Caco-2 (cell line): ENCODE results near the gene TMEM190. TPM values are rescaled to one million over a fixed set of nuclear protein-coding genes. Genes with fewer than 3 reads are reported as not detected.
A peak's percentile ranks its signal among the peaks of the same experiment; 100 is the strongest.

Experiments used
- BruUV-seq: library from RNA; stranded (reverse); fragments of 400-500 nt; replicated peaks from 2 replicates; lab custom pipeline; 2021; lab: Mats Ljungman, UMichigan
- CTCF ChIA-PET: fragments of 300-600 bp; sonication (Branson Sonifier 250); formaldehyde crosslinking; loops from one replicate; lab custom pipeline; 2022; ENCODE audit warnings: antibody characterized with exemption; lab: Charles Lee
- POLR2A ChIA-PET: fragments of 300-600 bp; sonication (Branson Sonifier 250); formaldehyde crosslinking; loops from one replicate; lab custom pipeline; 2022; ENCODE audit warnings: antibody characterized with exemption; lab: Charles Lee
- DNase-seq, 2 experiments: peaks; one replicate each; pipeline versions ENCODE4 v3.0.0 to v3.0.0-alpha.2; 2020 to 2022
- H3K27me3 ChIP-seq: replicated peaks from 2 replicates; pipeline ENCODE4 v1.6.0; 2011; ENCODE audit warnings: low read length; ENCODE audit not compliant: control insufficient read depth, insufficient read depth
- H3K36me3 ChIP-seq: 2 replicates; pipeline ENCODE4 v1.5.1; 2011; ENCODE audit warnings: low read length; ENCODE audit not compliant: control insufficient read depth, insufficient read depth
- H3K4me1 ChIP-seq: fragments of 250-450 bp; sonication (Bioruptor Pico); 2 replicates; pipeline ENCODE4 v1.5.1; 2020; ENCODE audit warnings: mild to moderate bottlenecking
- H3K4me3 ChIP-seq: 2 replicates; pipeline ENCODE4 v1.5.1; 2011; ENCODE audit warnings: low read depth, mild to moderate bottlenecking, control low read depth, low read length
- H3K9me3 ChIP-seq: fragments of 250-450 bp; sonication (Bioruptor Pico); 2 replicates; pipeline ENCODE4 v1.5.1; 2020; ENCODE audit warnings: mild to moderate bottlenecking, moderate library complexity
- H3K27ac Mint-ChIP-seq: one replicate; pipeline ENCODE4 v1.8.0; 2022; ENCODE audit warnings: mixed read lengths; ENCODE audit not compliant: unreplicated experiment
- H3K27me3 Mint-ChIP-seq: one replicate; pipeline ENCODE4 v1.8.0; 2022; ENCODE audit warnings: mixed read lengths; ENCODE audit not compliant: insufficient read depth, unreplicated experiment
- H3K36me3 Mint-ChIP-seq: one replicate; pipeline ENCODE4 v1.8.0; 2022; ENCODE audit warnings: mild to moderate bottlenecking, mixed read lengths; ENCODE audit not compliant: insufficient read depth, unreplicated experiment
- H3K4me1 Mint-ChIP-seq: one replicate; pipeline ENCODE4 v1.8.0; 2022; ENCODE audit warnings: low read depth, mixed read lengths; ENCODE audit not compliant: unreplicated experiment
- H3K4me3 Mint-ChIP-seq: one replicate; pipeline ENCODE4 v1.8.0; 2022; ENCODE audit warnings: mild to moderate bottlenecking, moderate library complexity, mixed read lengths; ENCODE audit not compliant: unreplicated experiment
- H3K9me3 Mint-ChIP-seq: one replicate; pipeline ENCODE4 v1.8.0; 2022; ENCODE audit warnings: mixed read lengths; ENCODE audit not compliant: unreplicated experiment
- CTCF ChIP-seq, 2 experiments: fragments of 200-600 bp in 1 of 2; IDR thresholded peaks; 1 replicate in 1 of 2; 2 replicates in 1 of 2; pipeline versions ENCODE4 v1.5.1 to v1.8.0; 2011 to 2022; ENCODE audit warnings: antibody characterized with exemption in 1 of 2, control low read depth in 1 of 2, inconsistent platforms in 1 of 2, low read depth in 1 of 2, low read length in 1 of 2, mild to moderate bottlenecking in 1 of 2, moderate library complexity in 1 of 2; ENCODE audit not compliant: insufficient read depth in 1 of 2, severe bottlenecking in 1 of 2, unreplicated experiment in 1 of 2
- intact Hi-C: fragments of 100-400 bp; cut with micrococcal nuclease; formaldehyde crosslinking; loops from one replicate; pipeline ENCODE4 v1.10.0; 2022; ENCODE audit not compliant: unreplicated experiment
- total RNA-seq: library from RNA; stranded (reverse); gene quantifications from 2 replicates; pipeline ENCODE4 v1.2.3, GENCODE V29; 2022

TMEM190 gene
- total RNA-seq, 1 experiment from 2014 or later: not detected

GRCh38 chr19:55339889-55340783 is 36.5 kb upstream of the TMEM190 start:
- Mint-ChIP-seq H3K4me3 (peak overlapping the region; percentile 91), H3K27ac (peak overlapping the region; percentile 95), H3K9me3 (no peaks in the 10 kb centered on the region), H3K27me3 (no peaks in the 10 kb centered on the region), H3K36me3 (peaks cover 33% of the 10 kb centered on the region), H3K4me1 (peaks cover 14% of the 10 kb centered on the region)
- CTCF ChIA-PET: interaction anchor here (0.5 to 1.8 kb wide), 22 partner anchors 8 to 314 kb away, joined by 3 to 30 read pairs (median 4); partner anchors contain the start of genes HSPBP1, ISOC2, PPP6R1 and SYT5
- peak; percentile 41 to 51 for DNase-seq
- TSS peak; percentile 40 for BruUV-seq
- Histone ChIP-seq H3K27me3 (no peaks in the 10 kb centered on the region), H3K9me3 (no peaks in the 10 kb centered on the region), H3K4me1 (peaks cover 10% of the 10 kb centered on the region; the same call in 1 of the 2 replicates), H3K36me3 (peaks cover 3% of the 10 kb centered on the region; the same call in 1 of the 2 replicates), H3K4me3 (peak overlapping the region; percentile 67)
- POLR2A ChIA-PET: interaction anchor here (0.6 to 1.8 kb wide), 27 partner anchors 9 to 314 kb away, joined by 3 to 29 read pairs (median 6); partner anchors contain the start of genes DNAAF3, FIZ1, HSPBP1 and ISOC2
- intact Hi-C loops: loop anchor here (1.0 to 2.0 kb wide), 7 partner anchors 14 to 174 kb away; partner anchors contain the start of genes COX6B2, DNAAF3, HSPBP1 and PPP6R1
- TF ChIP-seq CTCF (IDR thresholded peaks at IDR 0.05; ENCODE audit: insufficient read depth in 1 of 2, low read depth in 1 of 2, low read length in 1 of 2, severe bottlenecking in 1 of 2, unreplicated experiment in 1 of 2): no peak

GRCh38 chr19:55340784-55341147 is 35.9 kb upstream of the TMEM190 start:
- peaks cover 39% of the 10 kb centered on the region for H3K36me3 Mint-ChIP-seq
- POLR2A ChIA-PET: interaction anchor here (0.6 kb wide), 1 partner anchor 289 kb away, joined by 3 read pairs; no protein-coding TSS in a partner anchor
- peak overlapping the region; percentile 67 for H3K4me3 ChIP-seq
- no peaks in the 10 kb centered on the region for H3K27me3 ChIP-seq
- H3K4me3 Mint-ChIP-seq: peak overlapping the region; percentile 91
- intact Hi-C loops: no loop called here
- CTCF ChIA-PET: interaction anchor here (0.5 kb wide), 1 partner anchor 13 kb away, joined by 3 read pairs; no protein-coding TSS in a partner anchor
- DNase-seq: peak in 1 of 2 experiments; percentile 48
- peaks cover 3% of the 10 kb centered on the region; the same call in 1 of the 2 replicates for H3K36me3 ChIP-seq
- H3K27me3 Mint-ChIP-seq: no peaks in the 10 kb centered on the region
- H3K9me3 ChIP-seq: no peaks in the 10 kb centered on the region
- peak in 1 of 2 experiments; percentile 36 for TF ChIP-seq CTCF (IDR thresholded peaks at IDR 0.05; ENCODE audit: insufficient read depth in 1 of 2, low read depth in 1 of 2, low read length in 1 of 2, severe bottlenecking in 1 of 2, unreplicated experiment in 1 of 2)
- no TSS peak for BruUV-seq
- peaks cover 10% of the 10 kb centered on the region; the same call in 1 of the 2 replicates for H3K4me1 ChIP-seq
- H3K4me1 Mint-ChIP-seq: peaks cover 14% of the 10 kb centered on the region
- no peaks in the 10 kb centered on the region for H3K9me3 Mint-ChIP-seq
- H3K27ac Mint-ChIP-seq: peak overlapping the region; percentile 95

GRCh38 chr19:55341171-55341588 is 35.4 kb upstream of the TMEM190 start:
- no TSS peak for BruUV-seq
- Histone ChIP-seq H3K4me3 (peak overlapping the region; percentile 67), H3K27me3 (no peaks in the 10 kb centered on the region), H3K4me1 (peaks cover 10% of the 10 kb centered on the region; the same call in 1 of the 2 replicates), H3K36me3 (peaks cover 3% of the 10 kb centered on the region; the same call in 1 of the 2 replicates), H3K9me3 (no peaks in the 10 kb centered on the region)
- H3K9me3 Mint-ChIP-seq: no peaks in the 10 kb centered on the region
- CTCF ChIA-PET: no interaction called here
- POLR2A ChIA-PET: no interaction called here
- intact Hi-C loops: no loop called here
- peak; percentile 84 to 87 for DNase-seq
- peak overlapping the region; percentile 95 for H3K27ac Mint-ChIP-seq
- peak overlapping the region; percentile 91 for H3K4me3 Mint-ChIP-seq
- peaks cover 14% of the 10 kb centered on the region for H3K4me1 Mint-ChIP-seq
- peaks cover 41% of the 10 kb centered on the region for H3K36me3 Mint-ChIP-seq
- TF ChIP-seq CTCF (IDR thresholded peaks at IDR 0.05; ENCODE audit: insufficient read depth in 1 of 2, low read depth in 1 of 2, low read length in 1 of 2, severe bottlenecking in 1 of 2, unreplicated experiment in 1 of 2): no peak
- no peaks in the 10 kb centered on the region for H3K27me3 Mint-ChIP-seq
